22Rv1 (cell line): Measurements from ENCODE around the gene DUSP15.

Experiments
- CTCF ChIP-seq: fragments of 450-650 bp; IDR thresholded peaks from 2 replicates; pipeline ENCODE4 v1.5.1; 2017; ENCODE audit warnings: mild to moderate bottlenecking
- ZFX ChIP-seq: fragments of 450-650 bp; IDR thresholded peaks from 2 replicates; pipeline ENCODE4 v1.6.1; 2017; ENCODE audit warnings: antibody characterized with exemption, borderline replicate concordance

- TF ChIP-seq CTCF (no peak), ZFX (no peak)
Measured at GRCh38 chr20:31890646-31891045, 20.3 kb upstream of the DUSP15 start.
